ENCODE measurements around the gene IMMP2L. TPM values are rescaled to one million over a fixed set of nuclear protein-coding genes. Genes with fewer than 3 reads are reported as not detected.

The IMMP2L gene
- total and polyA plus RNA-seq, 2 of the 8 experiments (the other 6 are each of a cell fraction or from before 2014, with no cell fraction given), result 2.3 to 10.1 TPM

DNA sequence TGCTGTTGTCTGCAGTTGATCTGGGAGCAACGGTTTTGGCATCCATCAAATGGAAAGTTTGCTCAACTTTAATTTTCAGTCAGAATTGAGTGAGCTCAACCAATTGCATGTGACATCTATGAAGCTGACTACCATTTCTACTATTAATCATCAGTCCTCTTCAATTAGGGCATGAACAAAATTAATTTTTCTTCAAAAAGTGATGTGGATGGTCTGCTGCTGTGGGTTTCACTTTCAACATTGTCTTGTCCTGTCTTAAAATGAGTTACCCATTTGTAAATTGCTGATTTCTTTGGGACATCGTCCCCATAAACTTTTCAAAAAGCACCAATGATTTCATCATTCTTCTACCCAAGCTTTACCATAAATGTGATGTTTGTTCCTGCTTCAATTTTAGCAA is 648.0 kb downstream of the IMMP2L start:
- 96% methylated on average over 2 of the region's 2 CpGs; no CpG with 5 or more reads in 1 of the 2 experiments for WGBS, 2 experiments (ENCODE audit: extremely low coverage in 1 of 2, insufficient coverage in 1 of 2, insufficient read length in 1 of 2, insufficient replicate concordance in 2 of 2, low coverage in 1 of 2, low lambda C conversion rate in 2 of 2, missing lambda C conversion rate in 1 of 2)
- CTCF ChIA-PET (ENCODE audit: partially characterized antibody), result interaction anchor here (0.5 to 1.5 kb wide), 2 partner anchors 10 to 996 kb away, joined by 4 read pairs; no protein-coding TSS in a partner anchor
- TF ChIP-seq BRCA1 (IDR thresholded peaks at IDR 0.05; ENCODE audit: low read depth, low read length) (no peak), RBBP5 (IDR thresholded peaks at IDR 0.05; ENCODE audit: borderline replicate concordance, low read depth, low read length) (no peak), CBX5 (IDR thresholded peaks at IDR 0.05; ENCODE audit: low read depth, low read length) (no peak), CEBPB (IDR thresholded peaks at IDR 0.05; ENCODE audit: low read depth, low read length) (no peak), SAP30 (IDR thresholded peaks at IDR 0.05; ENCODE audit: insufficient read depth, insufficient replicate concordance, low read length) (no peak), EGR1 (IDR thresholded peaks at IDR 0.05; ENCODE audit: borderline replicate concordance, low read depth, low read length) (no peak), TEAD4 (IDR thresholded peaks at IDR 0.05; ENCODE audit: low read depth, low read length) (no peak)

More for the DNA sequence above, 648.0 kb downstream of the IMMP2L start:
- Histone ChIP-seq H3K14ac (ENCODE audit: insufficient read length) (no peak overlapping the region), H3K27me3 (replicated peaks in 1 of 4; ENCODE audit: control insufficient read depth in 3 of 4, extremely low read depth in 1 of 4, insufficient read depth in 3 of 4, low read length in 3 of 4) (no peaks in the 10 kb centered on the region), H3K4me3 (ENCODE audit: extremely low read depth in 1 of 4, insufficient read depth in 2 of 4, low read depth in 3 of 4, low read length in 4 of 4) (no peak overlapping the region), H3K27ac (ENCODE audit: low read depth, low read length) (no peak overlapping the region), H3K4ac (replicated peaks; ENCODE audit: insufficient read length, low read depth, low read length) (no peak overlapping the region), H3K9me3 (ENCODE audit: insufficient read depth in 2 of 2, low read depth in 1 of 2, low read length in 1 of 2) (no peaks in the 10 kb centered on the region), H3K18ac (ENCODE audit: extremely low read depth, low read length) (no peak overlapping the region), H3K4me1 (replicated peaks in 1 of 4; ENCODE audit: control insufficient read depth in 3 of 4, insufficient read depth in 4 of 4, low read length in 3 of 4) (no peaks in the 10 kb centered on the region), H2BK12ac (ENCODE audit: low read depth, low read length) (no peak overlapping the region), H3K9ac (replicated peaks in 1 of 4; ENCODE audit: extremely low read depth in 1 of 4, low read depth in 3 of 4, low read length in 3 of 4) (no peak overlapping the region), H2BK5ac (ENCODE audit: low read depth, low read length) (no peak overlapping the region), H3K56ac (replicated peaks; ENCODE audit: insufficient read length, low read depth, low read length) (no peak overlapping the region), H2AFZ (ENCODE audit: low read length) (no peak overlapping the region), H4K91ac (replicated peaks; ENCODE audit: insufficient read length, low read length) (no peak overlapping the region), H4K8ac (ENCODE audit: extremely low read depth, insufficient read depth, low read length) (no peak overlapping the region), H4K20me1 (replicated peaks in 1 of 2; ENCODE audit: control insufficient read depth in 1 of 2, insufficient read depth in 2 of 2, low read length in 2 of 2) (no peaks in the 10 kb centered on the region), H3K79me2 (ENCODE audit: control insufficient read depth in 1 of 2, insufficient read depth in 2 of 2, low read length in 2 of 2) (no peaks in the 10 kb centered on the region), H3K23ac (ENCODE audit: insufficient read length) (no peak overlapping the region), H2AK5ac (ENCODE audit: low read depth, low read length) (no peak overlapping the region), H3K79me1 (ENCODE audit: low read depth, low read length) (no peaks in the 10 kb centered on the region), H4K5ac (ENCODE audit: insufficient read length, low read depth, low read length) (no peak overlapping the region), H2BK15ac (ENCODE audit: low read length) (no peak overlapping the region), H3K4me2 (ENCODE audit: insufficient read depth in 1 of 2, low read depth in 2 of 2, low read length in 2 of 2) (no peak overlapping the region), H2BK120ac (replicated peaks; ENCODE audit: low read depth, low read length) (no peak overlapping the region), H2BK20ac (ENCODE audit: low read length) (no peak overlapping the region), H3K23me2 (ENCODE audit: low read depth, low read length) (no peaks in the 10 kb centered on the region), H3K36me3 (ENCODE audit: control insufficient read depth in 2 of 4, insufficient read depth in 4 of 4, low read length in 3 of 4) (no peaks in the 10 kb centered on the region)
- DNase-seq (ENCODE audit: low read depth in 1 of 2, low spot score in 2 of 2) (no peak), FAIRE-seq (no peak)
- POLR2A ChIA-PET (ENCODE audit: partially characterized antibody), result no interaction called here

All from H1 (cell line).